HL-60 (cell line): ENCODE data around the gene PLA2G3.

ENCODE experiments used
- CTCF ChIP-seq: IDR thresholded peaks from one replicate; pipeline ENCODE4 v1.5.1; 2011; ENCODE audit warnings: low read length, control low read depth, inconsistent platforms; ENCODE audit not compliant: insufficient read depth
- GABPA ChIP-seq: IDR thresholded peaks from 2 replicates; pipeline ENCODE4 v1.6.1; 2012; ENCODE audit warnings: low read depth
- POLR2AphosphoS5 ChIP-seq: IDR thresholded peaks from 2 replicates; pipeline ENCODE4 v1.6.1; 2012; ENCODE audit warnings: low read depth
- REST ChIP-seq: IDR thresholded peaks from 2 replicates; pipeline ENCODE4 v1.6.1; 2012; ENCODE audit warnings: low read depth; ENCODE audit not compliant: insufficient replicate concordance
- SPI1 ChIP-seq: IDR thresholded peaks from 2 replicates; pipeline ENCODE4 v1.6.1; 2012; ENCODE audit warnings: low read depth, mild to moderate bottlenecking, borderline replicate concordance

DNA sequence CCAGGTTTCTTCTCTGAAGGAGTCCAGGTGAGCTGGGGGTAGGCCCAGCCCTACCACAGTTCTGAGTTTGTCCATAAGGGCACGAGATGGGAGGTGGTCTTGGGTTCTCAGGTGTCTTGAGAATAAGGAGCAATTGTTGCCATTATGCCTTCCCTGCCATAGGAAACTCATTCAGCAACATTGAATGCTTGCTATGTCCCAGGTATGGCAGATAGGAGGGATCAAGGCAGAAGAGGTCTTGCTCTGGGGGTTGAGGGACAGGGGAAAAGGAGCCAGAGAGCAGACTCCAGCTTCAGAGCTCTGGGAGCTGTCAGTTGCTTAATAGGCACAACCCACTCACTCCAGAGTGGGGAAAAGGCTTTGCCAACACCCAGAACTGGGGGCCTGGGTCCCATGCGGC is 37.2 kb downstream of the PLA2G3 start:
- TF ChIP-seq CTCF (no peak), REST (no peak), POLR2AphosphoS5 (no peak), GABPA (no peak), SPI1 (no peak)
